NCI-H1048 (cell line): ENCODE results near the gene IGLL5.

Experiments
- DNase-seq: peaks from one replicate; lab custom pipeline; 2025; lab: John Stamatoyannopoulos, UW

Gene IGLL5

DNA sequence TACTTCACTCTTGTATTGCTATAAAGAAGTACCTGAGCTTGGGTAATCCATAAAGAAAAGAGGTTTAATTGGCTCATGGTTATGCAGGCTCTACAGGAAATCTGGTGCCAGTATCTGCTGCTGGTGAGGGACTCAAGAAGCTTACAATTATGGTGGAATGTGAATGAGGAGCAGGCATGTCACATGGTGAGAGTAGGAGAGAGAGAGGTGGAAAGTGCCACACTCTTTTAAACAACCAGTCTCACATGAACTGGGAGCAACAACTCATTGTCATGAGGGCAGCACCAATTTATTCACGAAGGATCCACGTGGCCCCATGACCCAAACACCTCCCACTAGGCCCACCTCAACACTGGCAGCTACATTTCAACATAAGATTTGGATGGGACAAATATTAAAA lies 24.6 kb upstream of the IGLL5 start:
- DNase-seq = no peak

DNA sequence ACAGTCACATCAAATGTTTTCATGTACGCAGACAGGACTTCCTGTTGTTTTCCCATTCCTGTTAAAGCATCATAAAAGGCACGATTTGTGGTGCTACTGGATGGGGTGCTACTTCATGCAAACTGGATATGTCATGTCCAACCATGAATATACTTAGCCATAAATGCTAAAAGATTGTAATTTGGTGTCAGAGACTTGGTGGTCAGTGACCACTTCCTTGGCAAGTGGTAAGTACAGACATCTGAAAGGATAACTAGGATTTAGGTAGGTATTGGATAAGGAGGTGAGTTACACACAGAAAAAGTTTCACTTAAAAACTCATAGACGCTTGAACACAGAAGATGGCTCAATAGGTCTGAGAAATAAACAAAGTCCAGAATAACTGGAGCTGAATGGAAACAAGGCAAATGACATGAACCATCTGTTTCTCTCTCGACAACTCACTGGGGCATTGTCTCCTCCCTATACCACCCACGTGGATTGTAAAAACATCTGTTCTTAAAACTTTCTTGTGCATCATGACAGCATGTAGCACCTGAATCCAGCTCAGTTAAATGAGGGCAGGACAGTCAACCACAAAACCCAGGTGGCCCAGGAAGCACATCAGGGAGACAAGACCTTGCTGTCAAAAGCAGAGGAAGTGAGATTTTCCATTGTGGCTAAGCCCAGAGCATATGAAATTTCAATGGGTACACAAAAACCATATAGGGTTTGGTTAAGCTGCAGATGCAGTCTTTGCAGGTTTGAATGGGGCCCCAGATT lies 22.1 kb upstream of the IGLL5 start:
- DNase-seq = no peak

DNA sequence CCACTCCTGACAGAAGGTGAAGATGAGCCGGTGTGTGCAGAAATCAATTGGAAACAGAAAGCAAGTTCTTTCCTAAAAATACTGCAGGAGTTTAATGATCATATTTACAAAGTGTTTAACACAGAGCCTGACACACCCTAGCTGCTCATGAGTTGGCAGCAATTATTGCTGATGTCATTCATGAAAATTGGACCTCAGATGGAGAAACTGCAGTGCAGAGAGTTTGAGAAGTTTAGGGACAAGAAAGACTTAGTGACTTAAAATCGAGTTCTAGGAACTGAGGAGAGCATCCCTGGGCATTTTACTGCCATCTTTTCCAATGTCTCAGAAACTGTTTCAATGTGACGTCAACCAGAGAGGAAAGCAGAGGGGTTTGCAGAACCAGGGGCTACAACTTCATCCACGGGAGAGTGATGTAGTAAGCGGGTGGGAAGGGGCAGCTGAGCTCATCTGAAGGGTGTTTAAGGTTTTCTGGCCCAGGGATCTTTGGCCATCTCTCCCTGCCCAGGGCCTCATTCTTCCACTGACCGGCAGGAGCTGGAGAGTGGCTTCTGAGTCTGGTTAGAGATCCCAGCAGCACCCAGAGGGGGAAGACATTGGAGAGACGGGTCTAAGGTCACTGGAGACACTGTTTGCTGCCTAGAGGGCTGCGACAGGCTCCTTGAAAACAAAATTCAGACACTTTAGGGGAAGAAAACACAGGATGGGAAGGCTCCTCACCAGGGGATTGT lies 21.1 kb upstream of the IGLL5 start:
- no peak for DNase-seq

DNA sequence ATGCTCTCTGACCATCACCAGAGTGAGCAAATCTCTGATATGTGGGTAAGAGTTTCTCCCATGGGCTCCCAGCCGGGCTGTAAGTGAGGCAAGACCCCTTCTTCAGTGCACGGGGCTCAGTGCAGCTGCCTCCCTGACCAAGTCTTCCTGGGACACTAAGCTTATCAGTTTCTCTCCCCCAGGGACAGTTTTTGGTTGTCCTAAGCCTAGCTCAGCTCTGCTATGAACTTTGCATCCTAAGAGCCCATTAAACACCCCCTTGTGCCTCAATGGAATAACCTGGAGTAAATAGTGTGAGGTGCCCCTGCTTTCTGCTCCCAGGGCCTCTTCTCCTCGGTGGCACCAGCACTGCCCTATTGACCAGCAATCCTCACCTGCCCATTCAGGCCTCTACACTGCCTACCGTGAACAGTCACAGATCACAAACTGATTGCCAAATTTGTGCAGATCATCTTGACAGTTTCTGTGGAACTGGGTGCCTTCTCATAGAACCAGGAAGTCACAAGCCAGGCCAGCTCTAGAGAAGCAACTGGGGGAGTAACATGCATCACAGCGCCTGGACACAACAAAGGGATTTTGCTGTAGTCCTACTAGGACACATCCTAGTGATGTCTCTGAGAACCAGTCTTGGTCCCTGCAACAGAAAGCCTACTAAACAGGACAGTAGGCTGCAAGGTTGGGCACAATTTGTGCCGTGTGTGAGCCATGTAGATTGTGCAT lies 19.5 kb upstream of the IGLL5 start:
- DNase-seq = no peak

DNA sequence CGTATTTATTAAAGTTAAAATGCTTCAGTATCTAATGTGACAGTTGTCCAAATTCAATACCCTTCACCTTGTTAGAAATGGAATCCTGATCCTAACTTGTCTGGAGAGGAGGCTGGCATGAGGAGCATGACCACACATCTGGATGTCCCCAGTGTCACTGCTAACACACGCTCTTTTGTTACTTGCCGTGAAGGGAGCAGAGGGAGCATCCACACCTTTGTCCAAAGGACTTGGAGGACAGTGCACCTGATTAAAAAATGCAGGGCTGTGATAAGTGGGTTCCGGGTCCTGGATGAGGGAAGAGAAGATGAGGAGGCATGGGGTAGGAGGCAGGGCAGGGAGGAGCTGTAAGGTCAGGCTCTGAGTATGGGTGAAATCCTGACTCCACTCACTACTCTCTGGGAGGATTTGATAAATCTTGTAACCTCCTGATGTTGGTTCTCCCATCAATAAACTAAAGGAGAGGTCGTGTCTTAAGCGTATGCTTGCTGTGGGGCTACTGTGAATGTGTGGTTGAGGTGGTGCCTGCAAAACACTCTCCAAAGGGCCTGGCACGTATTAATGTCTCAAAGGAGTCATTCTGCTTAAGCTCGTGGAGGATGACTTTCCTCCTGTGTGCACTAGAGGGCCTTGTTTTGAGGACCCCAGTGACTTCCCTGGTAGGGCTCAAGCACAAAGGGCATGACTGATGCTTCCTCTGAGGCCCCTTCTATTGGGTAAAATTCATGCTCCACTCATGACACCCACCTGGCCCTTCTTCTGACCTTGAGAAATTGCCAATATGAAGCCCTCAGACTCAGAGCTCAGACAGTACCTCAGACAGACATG lies 16.8 kb upstream of the IGLL5 start:
- no peak for DNase-seq

DNA sequence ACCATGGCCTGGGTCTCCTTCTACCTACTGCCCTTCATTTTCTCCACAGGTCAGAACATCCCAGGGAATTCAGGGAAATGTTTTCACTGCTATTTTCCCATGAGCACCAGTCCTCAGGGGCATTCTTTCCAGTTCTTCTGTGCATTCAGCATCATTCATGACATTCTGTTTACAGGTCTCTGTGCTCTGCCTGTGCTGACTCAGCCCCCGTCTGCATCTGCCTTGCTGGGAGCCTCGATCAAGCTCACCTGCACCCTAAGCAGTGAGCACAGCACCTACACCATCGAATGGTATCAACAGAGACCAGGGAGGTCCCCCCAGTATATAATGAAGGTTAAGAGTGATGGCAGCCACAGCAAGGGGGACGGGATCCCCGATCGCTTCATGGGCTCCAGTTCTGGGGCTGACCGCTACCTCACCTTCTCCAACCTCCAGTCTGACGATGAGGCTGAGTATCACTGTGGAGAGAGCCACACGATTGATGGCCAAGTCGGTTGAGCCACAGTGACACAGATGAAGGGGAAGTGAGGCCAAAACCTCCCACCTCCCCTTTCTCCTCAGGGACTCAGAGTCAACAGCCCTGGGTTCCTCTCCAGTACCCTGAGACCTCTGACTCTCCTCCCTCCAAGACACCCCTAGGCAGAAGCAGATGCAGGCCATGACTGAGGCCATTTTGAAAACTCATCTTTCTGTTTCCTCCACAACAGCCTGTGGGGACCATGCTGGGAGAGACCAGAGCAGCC lies 15.9 kb upstream of the IGLL5 start:
- DNase-seq = no peak

GRCh38 chr22:22872722-22873708 lies 14.6 kb upstream of the IGLL5 start:
- no peak for DNase-seq

GRCh38 chr22:22877523-22878210 lies 9.9 kb upstream of the IGLL5 start:
- DNase-seq = no peak

DNA sequence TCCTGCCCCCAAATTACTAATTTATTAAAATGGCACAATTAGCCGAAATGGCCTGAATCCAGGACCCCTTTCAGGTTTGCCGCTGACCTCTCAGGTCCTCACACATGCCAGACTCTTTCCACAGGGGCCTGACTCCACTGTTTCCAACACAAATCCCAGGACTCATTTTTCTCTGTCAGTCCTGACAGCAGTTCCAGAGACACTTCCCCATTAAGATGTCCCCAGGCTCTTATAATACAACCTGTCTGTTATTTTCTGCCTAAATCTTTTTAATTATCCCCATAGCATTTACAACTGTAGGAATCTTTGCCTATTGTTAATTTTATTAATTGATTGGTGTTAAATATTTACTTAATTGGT lies 9.4 kb upstream of the IGLL5 start:
- no peak for DNase-seq

GRCh38 chr22:22878801-22879674 lies 8.6 kb upstream of the IGLL5 start:
- no peak for DNase-seq

DNA sequence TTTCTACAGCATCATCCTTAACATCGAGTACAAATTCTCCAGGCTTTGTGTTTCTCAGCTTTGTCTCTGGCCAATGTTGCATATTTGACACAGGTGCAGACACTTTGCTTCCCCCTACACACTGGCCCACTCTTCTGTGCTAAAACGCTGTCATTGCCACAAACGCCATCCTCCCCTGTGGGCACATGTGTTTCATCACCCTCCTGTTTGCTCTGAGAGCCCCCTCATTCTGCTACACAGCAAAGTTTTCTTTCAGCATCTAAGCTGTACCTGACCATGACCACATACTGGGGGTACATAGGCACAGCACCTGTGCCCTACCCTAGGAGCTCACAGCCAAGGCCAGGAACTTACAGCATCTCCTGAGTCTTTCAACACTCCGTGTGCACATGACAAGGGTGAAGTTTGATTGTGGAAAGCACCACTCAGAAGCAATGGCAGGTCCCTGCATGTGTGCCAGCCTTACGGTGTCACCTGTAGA lies 7.9 kb upstream of the IGLL5 start:
- no peak for DNase-seq

GRCh38 chr22:22880645-22881044 lies 7.0 kb upstream of the IGLL5 start:
- no peak for DNase-seq

- DNase-seq = no peak
Measured at GRCh38 chr22:22881116-22882000, 6.3 kb upstream of the IGLL5 start.

DNA sequence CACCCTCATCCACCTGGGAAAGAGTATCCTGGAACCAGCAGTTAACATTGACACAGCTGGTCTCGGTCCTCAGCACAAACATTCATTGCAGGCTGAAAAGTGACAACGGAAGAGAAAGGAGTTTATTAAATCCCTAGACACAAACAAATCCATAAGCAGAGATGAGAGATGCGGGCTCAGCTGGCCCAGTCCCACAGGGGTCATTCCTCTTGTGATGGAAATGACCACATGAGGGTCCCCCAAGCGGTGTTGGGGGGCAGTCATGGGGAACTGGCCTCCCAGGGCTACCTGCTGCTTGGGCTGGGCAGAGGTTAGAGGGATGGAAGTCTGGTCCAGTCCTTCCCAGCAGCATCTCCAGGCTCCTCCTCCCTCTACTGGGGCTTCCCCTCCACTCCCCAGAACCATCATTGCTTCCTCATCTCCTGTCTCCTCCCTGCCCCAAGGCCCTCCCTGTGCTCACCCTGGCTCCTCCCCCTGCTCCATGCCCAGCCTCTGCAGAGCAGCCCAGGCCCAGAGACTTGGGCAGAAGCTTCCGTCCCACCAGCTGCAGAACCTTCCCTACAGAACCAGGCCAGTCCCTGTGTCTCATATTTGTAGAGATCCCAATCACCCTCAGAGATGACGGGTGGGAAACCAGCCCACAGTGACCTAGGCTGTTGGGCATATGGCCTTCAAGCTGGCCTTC lies 5.4 kb upstream of the IGLL5 start:
- no peak for DNase-seq

GRCh38 chr22:22883090-22883727 lies 4.4 kb upstream of the IGLL5 start:
- no peak for DNase-seq
